DOHH2 (cell line): Measurements from ENCODE around the gene POLR3F.

ENCODE experiments used
- EZH2phosphoT487 ChIP-seq: fragments of 200-600 bp; sonication (generic); IDR thresholded peaks from 2 replicates; pipeline ENCODE4 v1.6.1; 2017; ENCODE audit warnings: borderline replicate concordance, mild to moderate bottlenecking, antibody characterized with exemption, low read length, moderate library complexity, mixed read lengths
- TF ChIP-seq, protein P1 (sequence below): fragments of 200-600 bp; sonication (generic); IDR thresholded peaks from one replicate; pipeline ENCODE4 v1.5.1; 2014; ENCODE audit warnings: antibody characterized with exemption, mild to moderate bottlenecking, low read depth, low read length; ENCODE audit not compliant: poor library complexity, severe bottlenecking

- TF ChIP-seq, protein P1, sequence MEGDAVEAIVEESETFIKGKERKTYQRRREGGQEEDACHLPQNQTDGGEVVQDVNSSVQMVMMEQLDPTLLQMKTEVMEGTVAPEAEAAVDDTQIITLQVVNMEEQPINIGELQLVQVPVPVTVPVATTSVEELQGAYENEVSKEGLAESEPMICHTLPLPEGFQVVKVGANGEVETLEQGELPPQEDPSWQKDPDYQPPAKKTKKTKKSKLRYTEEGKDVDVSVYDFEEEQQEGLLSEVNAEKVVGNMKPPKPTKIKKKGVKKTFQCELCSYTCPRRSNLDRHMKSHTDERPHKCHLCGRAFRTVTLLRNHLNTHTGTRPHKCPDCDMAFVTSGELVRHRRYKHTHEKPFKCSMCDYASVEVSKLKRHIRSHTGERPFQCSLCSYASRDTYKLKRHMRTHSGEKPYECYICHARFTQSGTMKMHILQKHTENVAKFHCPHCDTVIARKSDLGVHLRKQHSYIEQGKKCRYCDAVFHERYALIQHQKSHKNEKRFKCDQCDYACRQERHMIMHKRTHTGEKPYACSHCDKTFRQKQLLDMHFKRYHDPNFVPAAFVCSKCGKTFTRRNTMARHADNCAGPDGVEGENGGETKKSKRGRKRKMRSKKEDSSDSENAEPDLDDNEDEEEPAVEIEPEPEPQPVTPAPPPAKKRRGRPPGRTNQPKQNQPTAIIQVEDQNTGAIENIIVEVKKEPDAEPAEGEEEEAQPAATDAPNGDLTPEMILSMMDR = no peak
- no peak for TF ChIP-seq EZH2phosphoT487
Observed at GRCh38 chr20:18481596-18481995, 14.4 kb downstream of the POLR3F start.
